T-cell (primary cell): ENCODE data around the gene OST4. TPM values are rescaled to one million over a fixed set of nuclear protein-coding genes. Genes with fewer than 3 reads are reported as not detected.
A peak's percentile ranks its signal among the peaks of the same experiment; 100 is the strongest.

Experiments used
- ATAC-seq, 4 experiments: fragments of 200-7000 bp in 3 of 4; fragments of 150-1000 bp in 1 of 4; cut with Tn5 transposase; replicated peaks in 1 of 4; 1 replicate in 3 of 4; 2 replicates in 1 of 4; pipeline ENCODE4 v1.10.0; 2021; ENCODE audit warnings: moderate library complexity in 3 of 4, mild to moderate bottlenecking in 2 of 4, moderate number of reproducible peaks in 1 of 4
- CTCF ChIA-PET, 2 donors: fragments of 300-600 bp; sonication (Branson Sonifier 250); formaldehyde crosslinking; loops; one replicate each; lab custom pipeline; 2022; ENCODE audit warnings: antibody characterized with exemption in 2 of 2; lab: Charles Lee
- POLR2A ChIA-PET, 2 donors: fragments of 300-600 bp; sonication (Branson Sonifier 250); formaldehyde crosslinking; loops; one replicate each; lab custom pipeline; 2022; ENCODE audit warnings: antibody characterized with exemption in 2 of 2; lab: Charles Lee
- DNase-seq, 35 experiments: peaks; one replicate each; pipeline versions ENCODE4 v3.0.0 to v3.0.0-alpha.2; 2013 to 2023
- H3K27ac ChIP-seq: one replicate; pipeline ENCODE4 v1.5.1; 2013; ENCODE audit warnings: low read length
- H3K27me3 ChIP-seq, 2 experiments: replicated peaks in 1 of 2; 1 replicate in 1 of 2; 2 replicates in 1 of 2; pipeline versions ENCODE4 v1.6.1 to v1.7.0; 2013; ENCODE audit warnings: low read length in 1 of 2, mixed read lengths in 1 of 2; ENCODE audit not compliant: control insufficient read depth in 2 of 2, insufficient read depth in 2 of 2; ENCODE audit errors: extremely low read depth in 1 of 2
- H3K36me3 ChIP-seq, 2 donors: 1 replicate in 1 of 2; 2 replicates in 1 of 2; pipeline versions ENCODE4 v1.6.1 to v1.7.0; 2013; ENCODE audit warnings: low read length in 1 of 2; ENCODE audit not compliant: control insufficient read depth in 2 of 2, insufficient read depth in 1 of 2; ENCODE audit errors: extremely low read depth in 1 of 2
- H3K4me1 ChIP-seq, 2 experiments: 1 replicate in 1 of 2; 2 replicates in 1 of 2; pipeline versions ENCODE4 v1.6.1 to v1.7.0; 2013; ENCODE audit warnings: low read length in 2 of 2, mixed read lengths in 1 of 2; ENCODE audit not compliant: insufficient read depth in 2 of 2, control insufficient read depth in 1 of 2; ENCODE audit errors: extremely low read depth in 1 of 2
- H3K4me3 ChIP-seq, 2 donors: 1 replicate in 1 of 2; 2 replicates in 1 of 2; pipeline versions ENCODE4 v1.5.1 to v1.7.0; 2013; ENCODE audit warnings: mild to moderate bottlenecking in 2 of 2, low read length in 1 of 2, moderate library complexity in 1 of 2; ENCODE audit not compliant: control insufficient read depth in 1 of 2; ENCODE audit errors: extremely low read depth in 1 of 2
- H3K9me3 ChIP-seq: 2 replicates; pipeline ENCODE4 v1.7.0; 2013
- H3K27ac Mint-ChIP-seq, 2 donors: one replicate each; pipeline ENCODE4 v1.8.0; 2020 to 2021; ENCODE audit warnings: mild to moderate bottlenecking in 2 of 2, mixed read lengths in 2 of 2
- H3K27me3 Mint-ChIP-seq, 2 donors: one replicate each; pipeline ENCODE4 v1.8.0; 2021 to 2022; ENCODE audit warnings: mixed read lengths in 2 of 2
- H3K36me3 Mint-ChIP-seq: one replicate; pipeline ENCODE4 v1.8.0; 2021; ENCODE audit warnings: mixed read lengths
- H3K4me1 Mint-ChIP-seq, 3 donors: one replicate each; pipeline ENCODE4 v1.8.0; 2020 to 2022; ENCODE audit warnings: mixed read lengths in 3 of 3, mild to moderate bottlenecking in 1 of 3
- H3K4me3 Mint-ChIP-seq, 3 donors: one replicate each; pipeline ENCODE4 v1.8.0; 2020 to 2022; ENCODE audit warnings: mild to moderate bottlenecking in 3 of 3, mixed read lengths in 3 of 3, moderate library complexity in 3 of 3
- H3K9me3 Mint-ChIP-seq, 3 donors: one replicate each; pipeline ENCODE4 v1.8.0; 2020 to 2022; ENCODE audit warnings: mixed read lengths in 3 of 3
- WGBS: methylation state at CpG from one replicate; pipeline ENCODE4 v1.1.5; 2013; ENCODE audit warnings: missing lambda C conversion rate; ENCODE audit not compliant: insufficient coverage; 5-methylcytosine and 5-hydroxymethylcytosine counted together
- total RNA-seq, 35 experiments: library from RNA in 6 of 35; stranded (reverse) in 6 of 35; fragments of 120-200 nt in 1 of 35; gene quantifications; one replicate each; pipeline versions ENCODE4 v1.2.1 to v1.2.4 and lab custom pipeline; 2013 to 2026

Gene OST4
- total RNA-seq, 5 donors from 2014 or later (not counting 1 experiment from before 2014, with no cell fraction given): 217 to 292 (median 236) TPM

DNA sequence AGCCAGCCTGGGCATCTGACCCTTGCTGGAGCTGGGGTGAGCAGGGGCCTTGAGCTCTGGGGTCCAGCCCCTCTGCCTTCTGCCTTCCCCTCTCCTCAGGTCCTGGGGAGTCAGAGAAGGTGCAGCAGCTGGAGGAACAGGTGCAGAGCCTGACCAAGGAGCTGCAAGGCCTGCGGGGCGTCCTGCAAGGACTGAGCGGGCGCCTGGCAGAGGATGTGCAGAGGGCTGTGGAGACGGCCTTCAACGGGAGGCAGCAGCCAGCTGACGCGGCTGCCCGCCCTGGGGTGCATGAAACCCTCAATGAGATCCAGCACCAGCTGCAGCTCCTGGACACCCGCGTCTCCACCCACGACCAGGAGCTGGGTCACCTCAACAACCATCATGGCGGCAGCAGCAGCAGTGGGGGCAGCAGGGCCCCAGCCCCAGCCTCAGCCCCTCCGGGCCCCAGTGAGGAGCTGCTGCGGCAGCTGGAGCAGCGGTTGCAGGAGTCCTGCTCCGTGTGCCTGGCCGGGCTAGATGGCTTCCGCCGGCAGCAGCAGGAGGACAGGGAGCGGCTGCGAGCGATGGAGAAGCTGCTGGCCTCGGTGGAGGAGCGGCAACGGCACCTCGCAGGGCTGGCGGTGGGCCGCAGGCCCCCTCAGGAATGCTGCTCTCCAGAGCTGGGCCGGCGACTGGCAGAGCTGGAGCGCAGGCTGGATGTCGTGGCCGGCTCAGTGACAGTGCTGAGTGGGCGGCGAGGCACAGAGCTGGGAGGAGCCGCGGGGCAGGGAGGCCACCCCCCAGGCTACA, 10.7 kb upstream of the OST4 start:
- peaks cover 7 to 52% of the 10 kb centered on the region in 2 experiments for H3K4me1 ChIP-seq
- Mint-ChIP-seq H3K36me3 (no peaks in the 10 kb centered on the region), H3K27me3 (no peaks in the 10 kb centered on the region), H3K4me3 (peak overlapping the region in 1 of 3 donors; percentile 73), H3K27ac (peak overlapping the region; percentile 99 to 100), H3K9me3 (no peaks in the 10 kb centered on the region), H3K4me1 (peaks cover 28 to 37% (median 28%) of the 10 kb centered on the region in 3 donors)
- H3K4me3 ChIP-seq: no peak overlapping the region
- H3K9me3 ChIP-seq: no peaks in the 10 kb centered on the region
- DNase-seq: no peak
- H3K36me3 ChIP-seq: no peaks in the 10 kb centered on the region
- POLR2A ChIA-PET: interaction anchor here (0.6 kb wide), 2 partner anchors 14 to 71 kb away, joined by 3 to 14 read pairs; no protein-coding TSS in a partner anchor
- H3K27me3 ChIP-seq: no peaks in the 10 kb centered on the region
- WGBS: 95% methylated on average over 38 of the region's 38 CpGs
- CTCF ChIA-PET: interaction anchor here in 1 of 2 donors (0.7 to 1.6 kb wide), 2 partner anchors 10 to 52 kb away, joined by 4 to 9 read pairs; partner anchors contain the start of genes OST4 and PREB
- ATAC-seq: no peak
- peak overlapping the region; percentile 80 for H3K27ac ChIP-seq

GRCh38 chr2:27080603-27080936, 9.1 kb upstream of the OST4 start:
- Histone ChIP-seq H3K27ac (peak overlapping the region; percentile 80), H3K9me3 (no peaks in the 10 kb centered on the region), H3K27me3 (no peaks in the 10 kb centered on the region), H3K4me3 (no peak overlapping the region), H3K36me3 (no peaks in the 10 kb centered on the region), H3K4me1 (peaks cover 10 to 48% of the 10 kb centered on the region in 2 experiments)
- DNase-seq (no peak), ATAC-seq (no peak)
- WGBS: 96% methylated on average over 14 of the region's 14 CpGs
- no peaks in the 10 kb centered on the region for H3K36me3 Mint-ChIP-seq
- H3K9me3 Mint-ChIP-seq: no peaks in the 10 kb centered on the region
- H3K4me1 Mint-ChIP-seq: peaks cover 30 to 43% (median 35%) of the 10 kb centered on the region in 3 donors
- peak overlapping the region; percentile 99 to 100 for H3K27ac Mint-ChIP-seq
- CTCF ChIA-PET: interaction anchor here (0.6 to 1.6 kb wide), 5 partner anchors 9 to 120 kb away, joined by 3 to 9 read pairs (median 3); partner anchors contain the start of genes AGBL5 (in 1 of the 2) and OST4 (in 1 of the 2)
- H3K27me3 Mint-ChIP-seq: no peaks in the 10 kb centered on the region
- POLR2A ChIA-PET: no interaction called here
- H3K4me3 Mint-ChIP-seq: peak overlapping the region in 1 of 3 donors; percentile 73

DNA sequence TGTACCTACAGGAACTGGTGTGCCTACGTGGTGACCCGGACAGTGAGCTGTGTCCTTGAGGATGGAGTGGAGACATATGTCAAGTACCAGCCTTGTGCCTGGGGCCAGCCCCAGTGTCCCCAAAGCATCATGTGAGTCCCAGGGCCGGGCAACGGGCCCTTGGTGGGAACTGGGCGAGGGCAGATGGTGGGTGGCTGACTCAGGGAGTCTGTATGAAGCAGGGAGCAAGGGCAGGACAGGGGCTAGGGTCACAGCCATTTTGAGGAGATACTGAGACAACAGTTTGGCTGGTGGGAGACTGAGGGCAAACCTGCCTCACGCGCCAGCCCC, 8.7 kb upstream of the OST4 start:
- H3K9me3 Mint-ChIP-seq: no peaks in the 10 kb centered on the region
- H3K27ac ChIP-seq: no peak overlapping the region
- H3K36me3 ChIP-seq: no peaks in the 10 kb centered on the region
- ATAC-seq (no peak), DNase-seq (no peak)
- H3K27me3 ChIP-seq: no peaks in the 10 kb centered on the region
- CTCF ChIA-PET: interaction anchor here (0.6 to 0.7 kb wide), 2 partner anchors 9 to 26 kb away, joined by 5 to 6 read pairs; no protein-coding TSS in a partner anchor
- H3K36me3 Mint-ChIP-seq: no peaks in the 10 kb centered on the region
- peaks cover 12 to 48% of the 10 kb centered on the region in 2 experiments for H3K4me1 ChIP-seq
- H3K4me3 ChIP-seq: no peak overlapping the region
- H3K4me1 Mint-ChIP-seq: peaks cover 30 to 43% (median 35%) of the 10 kb centered on the region in 3 donors
- H3K27me3 Mint-ChIP-seq: no peaks in the 10 kb centered on the region
- WGBS: 92% methylated on average over 7 of the region's 7 CpGs
- POLR2A ChIA-PET: no interaction called here
- H3K27ac Mint-ChIP-seq: peak overlapping the region; percentile 46 to 74
- no peaks in the 10 kb centered on the region for H3K9me3 ChIP-seq
- peak overlapping the region in 1 of 3 donors; percentile 73 for H3K4me3 Mint-ChIP-seq

DNA sequence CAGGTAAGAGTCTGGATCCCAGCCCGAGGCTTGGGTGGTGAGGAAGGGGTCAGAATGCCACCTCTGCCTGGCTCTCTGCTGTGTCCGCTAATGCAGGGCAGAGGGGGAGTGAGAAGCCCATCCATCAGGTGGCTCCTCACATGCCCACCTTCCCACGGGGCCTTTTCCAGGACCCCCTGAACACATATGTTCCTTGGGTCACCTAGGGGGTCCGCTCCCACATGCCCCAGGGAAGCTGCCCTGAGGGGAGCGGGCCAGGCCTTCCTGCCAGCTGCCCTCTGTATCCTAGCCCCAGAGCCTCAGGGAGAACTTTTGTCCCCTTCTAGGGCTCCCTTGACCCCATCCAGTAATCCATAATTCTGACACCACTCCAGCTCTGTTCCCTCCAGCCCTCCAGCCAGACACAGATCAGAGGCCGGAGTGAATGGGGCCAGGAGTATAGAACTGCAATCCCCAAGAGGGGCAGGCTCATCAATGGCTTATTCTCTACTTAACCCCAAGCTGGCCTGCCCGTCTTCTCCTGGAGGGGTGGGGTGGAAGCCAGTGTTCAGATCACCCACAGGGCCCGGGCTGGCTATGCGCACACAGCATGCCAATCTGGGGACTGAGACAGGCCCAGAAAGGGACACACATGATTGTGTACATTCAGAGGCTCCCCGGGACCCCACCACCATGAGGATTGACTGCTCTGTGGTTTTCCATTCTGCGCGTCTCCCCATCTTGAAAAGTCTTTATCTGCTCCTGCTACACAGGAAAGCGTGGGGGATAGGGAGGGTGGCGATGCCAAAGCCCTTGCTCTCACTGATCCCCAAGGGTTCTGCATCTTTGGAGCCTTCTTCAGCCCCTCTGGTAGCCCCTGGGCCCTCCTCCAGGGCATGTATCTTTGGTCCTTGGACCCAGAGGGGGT, 8.0 kb upstream of the OST4 start:
- ChIA-PET CTCF (interaction anchor here in 1 of 2 donors (0.6 kb wide), 1 partner anchor 10 kb away, joined by 5 read pairs; no protein-coding TSS in a partner anchor), POLR2A (no interaction called here)
- Histone ChIP-seq H3K27me3 (no peaks in the 10 kb centered on the region), H3K36me3 (no peaks in the 10 kb centered on the region), H3K4me1 (peaks cover 17 to 50% of the 10 kb centered on the region in 2 experiments), H3K27ac (no peak overlapping the region), H3K9me3 (no peaks in the 10 kb centered on the region), H3K4me3 (no peak overlapping the region)
- Mint-ChIP-seq H3K4me1 (peaks cover 33 to 46% (median 40%) of the 10 kb centered on the region in 3 donors), H3K4me3 (peak overlapping the region in 1 of 3 donors; percentile 73), H3K9me3 (no peaks in the 10 kb centered on the region), H3K27me3 (no peaks in the 10 kb centered on the region), H3K27ac (peak overlapping the region in 1 of 2 donors; percentile 74), H3K36me3 (no peaks in the 10 kb centered on the region)
- DNase-seq (no peak), ATAC-seq (no peak)
- 83% methylated on average over 6 of the region's 14 CpGs for WGBS

GRCh38 chr2:27078267-27079194, 7.1 kb upstream of the OST4 start, which contains the start of gene EMILIN1:
TSS of gene EMILIN1 (plus strand) at chr2:27078615. CDS start at chr2:27079066, 451 bp downstream.
- Histone ChIP-seq H3K4me1 (peaks cover 21 to 51% of the 10 kb centered on the region in 2 experiments), H3K4me3 (no peak within 1 kb of the TSS), H3K27me3 (no peaks in the 10 kb centered on the region), H3K36me3 (no peaks in the 10 kb centered on the region), H3K27ac (no peak within 1 kb of the TSS), H3K9me3 (no peaks in the 10 kb centered on the region)
- Mint-ChIP-seq H3K27me3 (no peaks in the 10 kb centered on the region), H3K36me3 (no peaks in the 10 kb centered on the region), H3K27ac (peak within 1 kb of the TSS in 1 of 2 donors; percentile 36), H3K9me3 (no peaks in the 10 kb centered on the region), H3K4me1 (peaks cover 39 to 51% (median 46%) of the 10 kb centered on the region in 3 donors), H3K4me3 (no peak within 1 kb of the TSS)
- ATAC-seq: no peak
- DNase-seq: no peak
- CTCF ChIA-PET: no interaction called here
- 82% methylated on average over 25 of the region's 41 CpGs for WGBS
- POLR2A ChIA-PET: no interaction called here
